HAP-1 (cell line): ENCODE data around the gene TOB1.
"Not testable (repeated sequence)": the region's sequence is repeated elsewhere in the genome, so short reads cannot be mapped to it uniquely, and the experiment has no call there.

Experiments
- DNase-seq, 2 experiments: peaks; one replicate each; pipeline ENCODE4 v3.0.0-alpha.2; 2016 to 2020; ENCODE audit warnings: low spot score in 2 of 2
- H3K27me3 ChIP-seq: fragments of 250-450 bp; sonication (Bioruptor Pico); 2 replicates; pipeline ENCODE4 v1.5.1; 2020; ENCODE audit warnings: low read depth, mild to moderate bottlenecking, moderate library complexity
- H3K36me3 ChIP-seq: fragments of 250-450 bp; sonication (Bioruptor Pico); replicated peaks from 2 replicates; pipeline ENCODE4 v1.5.1; 2020; ENCODE audit warnings: mild to moderate bottlenecking
- H3K4me1 ChIP-seq: fragments of 250-450 bp; sonication (Bioruptor Pico); 2 replicates; pipeline ENCODE4 v1.5.1; 2020; ENCODE audit warnings: mild to moderate bottlenecking
- H3K4me3 ChIP-seq: fragments of 250-450 bp; sonication (Bioruptor Pico); 2 replicates; pipeline ENCODE4 v1.5.1; 2020; ENCODE audit warnings: mild to moderate bottlenecking, moderate library complexity
- H3K9me3 ChIP-seq: fragments of 250-450 bp; sonication (Bioruptor Pico); 2 replicates; pipeline ENCODE4 v1.5.1; 2020; ENCODE audit warnings: mild to moderate bottlenecking, moderate library complexity
- in situ Hi-C: fragments of 300-500 bp; cut with MboI; formaldehyde crosslinking; loops from 3 replicates; pipeline ENCODE4 v1.14.3; 2020; ENCODE audit warnings: low sequenced_read_pairs, inconsistent platforms, mixed read lengths

The TOB1 gene

DNA sequence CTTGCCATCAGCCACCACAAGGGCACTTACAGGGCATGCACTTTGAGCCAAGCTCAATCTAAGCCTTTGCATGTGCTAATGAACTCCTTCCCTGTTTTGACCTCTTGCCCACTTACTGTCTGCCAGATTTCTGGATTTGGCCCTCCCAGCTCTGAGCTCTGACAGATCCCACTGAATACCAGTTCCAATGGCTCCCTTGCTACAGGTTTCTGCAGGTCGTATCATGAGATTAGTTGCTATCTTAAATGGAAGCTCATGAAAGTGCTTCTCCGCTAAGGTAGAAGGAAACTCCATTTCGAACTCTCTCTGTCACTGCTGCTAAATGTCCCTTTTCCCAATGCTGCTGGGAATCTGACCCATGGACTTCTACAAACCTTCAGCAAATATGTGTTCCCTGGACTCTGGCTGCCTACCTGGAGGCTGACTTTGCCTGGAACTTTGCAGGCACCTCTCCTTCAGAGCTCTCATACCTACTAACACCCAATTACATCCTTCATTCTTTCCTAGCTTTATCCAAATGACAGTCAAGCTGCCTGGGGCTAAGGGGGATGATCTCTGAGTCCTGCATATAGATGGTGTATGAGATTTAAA is 23.5 kb upstream of the TOB1 start:
- Histone ChIP-seq H3K9me3 (no peaks in the 10 kb centered on the region), H3K4me3 (no peak overlapping the region), H3K36me3 (no peaks in the 10 kb centered on the region), H3K4me1 (no peaks in the 10 kb centered on the region; the same call in 1 of the 2 replicates), H3K27me3 (no peaks in the 10 kb centered on the region)
- in situ Hi-C loops, result no loop called here
- DNase-seq, result no peak

DNA sequence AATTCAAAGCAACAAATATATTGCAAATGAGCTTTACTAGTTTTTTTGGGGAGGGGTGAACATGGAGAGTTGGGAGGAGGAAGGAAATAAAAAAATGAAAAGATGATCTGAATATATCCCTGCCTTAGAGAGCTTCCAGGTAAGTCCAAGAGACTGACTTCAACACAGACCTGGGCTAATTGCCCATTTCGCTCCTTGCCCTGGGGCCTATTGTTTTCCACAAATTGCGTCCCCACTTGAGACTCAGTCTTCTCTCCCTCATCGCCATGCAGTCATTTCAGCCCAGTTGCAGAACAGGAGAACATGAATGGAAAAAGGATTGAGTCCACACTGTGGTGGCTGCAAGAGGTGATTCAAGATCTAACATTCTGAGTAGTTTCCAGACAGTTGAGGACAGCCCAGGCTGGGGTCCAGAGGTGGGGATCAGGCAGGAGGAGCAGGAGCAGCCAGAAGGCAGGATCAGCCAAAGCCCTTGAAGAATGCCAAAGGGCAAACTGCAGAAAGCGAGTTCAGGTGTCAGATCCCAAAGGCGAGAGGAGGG is 21.6 kb upstream of the TOB1 start:
- Histone ChIP-seq H3K36me3 (no peaks in the 10 kb centered on the region), H3K27me3 (no peaks in the 10 kb centered on the region), H3K9me3 (no peaks in the 10 kb centered on the region), H3K4me3 (no peak overlapping the region), H3K4me1 (no peaks in the 10 kb centered on the region; the same call in 1 of the 2 replicates)
- no peak for DNase-seq
- in situ Hi-C loops, result no loop called here

DNA sequence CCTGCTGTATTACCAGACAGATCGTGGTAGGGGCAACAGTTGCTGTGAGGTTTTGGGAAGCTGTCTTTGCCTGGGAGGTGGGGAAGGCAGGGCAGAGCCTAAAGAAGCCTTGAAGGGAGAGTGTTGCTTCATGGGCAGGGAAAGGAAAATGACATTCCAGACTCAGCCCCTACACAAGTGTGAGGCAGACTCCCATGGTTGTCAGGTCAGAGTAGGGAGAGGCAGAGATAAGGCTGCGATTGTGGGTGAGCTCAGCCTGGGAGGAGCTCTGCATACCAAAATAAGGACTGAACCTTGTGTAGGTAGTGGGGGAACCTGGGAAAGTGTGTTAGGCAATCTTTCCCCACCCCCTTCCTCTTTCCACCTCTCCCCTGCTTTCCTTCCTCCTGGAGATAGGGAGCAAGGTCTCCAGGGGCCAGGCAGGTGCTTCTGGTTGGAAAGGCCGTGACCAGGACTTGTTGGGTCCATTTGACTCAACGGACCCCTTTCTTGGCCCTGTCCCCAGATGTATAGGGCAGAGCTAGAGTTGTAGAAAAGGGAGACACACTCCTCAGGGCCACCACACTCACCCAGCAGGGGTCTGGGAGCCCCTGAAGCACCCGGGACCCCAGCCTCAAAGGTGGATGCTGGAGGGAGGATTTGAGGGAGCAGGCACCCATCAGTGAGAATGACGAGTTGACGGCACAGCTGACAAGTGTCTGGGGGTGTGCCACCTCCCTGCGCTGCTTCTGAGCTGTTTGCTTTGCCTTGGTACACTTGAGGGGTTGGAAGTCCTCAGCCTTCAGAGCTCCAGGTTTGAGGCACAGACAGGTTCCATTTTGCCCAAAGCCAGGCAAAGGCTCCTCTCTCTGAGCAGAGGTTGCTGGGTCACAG is 18.5 kb upstream of the TOB1 start:
- no peak for DNase-seq
- 0 out of 2 replicates have a peak, but pooled peaks cover 3% of the 10 kb centered on the region for H3K9me3 ChIP-seq
- no peaks in the 10 kb centered on the region for H3K36me3 ChIP-seq
- no peak overlapping the region for H3K4me3 ChIP-seq
- H3K4me1 ChIP-seq, result no peaks in the 10 kb centered on the region; the same call in 1 of the 2 replicates
- in situ Hi-C loops, result no loop called here
- no peaks in the 10 kb centered on the region for H3K27me3 ChIP-seq

DNA sequence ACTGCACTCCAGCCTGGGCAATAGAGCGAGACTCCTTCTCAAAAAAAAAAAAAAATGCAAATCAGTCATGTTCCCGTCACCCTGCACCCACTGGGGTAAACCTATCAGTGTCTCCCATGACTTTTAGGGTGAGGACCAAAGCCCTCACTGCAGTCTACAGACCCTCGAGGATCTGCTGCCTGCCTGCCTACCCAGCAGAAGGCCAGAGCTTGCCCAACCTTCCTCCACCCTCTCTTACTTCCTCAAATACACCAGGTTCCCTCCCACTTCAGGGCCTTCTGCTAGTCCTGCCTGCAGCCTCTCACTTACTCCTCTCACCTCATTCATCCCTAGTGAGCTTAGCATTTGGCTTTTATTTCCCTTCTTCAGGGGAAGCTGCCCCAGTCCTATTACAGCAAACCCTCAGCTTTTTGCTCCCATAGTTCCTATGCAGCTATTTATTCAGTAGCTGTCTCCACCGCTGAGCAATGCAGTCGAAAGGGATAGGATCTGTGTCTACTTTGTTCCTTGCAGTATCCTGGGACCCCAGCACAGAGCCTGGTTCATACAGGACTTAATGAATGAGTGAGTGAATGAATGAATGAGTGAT is 17.8 kb upstream of the TOB1 start:
- Histone ChIP-seq H3K4me3 (no peak overlapping the region), H3K27me3 (0 out of 2 replicates have a peak, but pooled peaks cover 2% of the 10 kb centered on the region), H3K9me3 (0 out of 2 replicates have a peak, but pooled peaks cover 3% of the 10 kb centered on the region), H3K36me3 (no peaks in the 10 kb centered on the region), H3K4me1 (no peaks in the 10 kb centered on the region)
- DNase-seq, result no peak
- in situ Hi-C loops, result no loop called here

DNA sequence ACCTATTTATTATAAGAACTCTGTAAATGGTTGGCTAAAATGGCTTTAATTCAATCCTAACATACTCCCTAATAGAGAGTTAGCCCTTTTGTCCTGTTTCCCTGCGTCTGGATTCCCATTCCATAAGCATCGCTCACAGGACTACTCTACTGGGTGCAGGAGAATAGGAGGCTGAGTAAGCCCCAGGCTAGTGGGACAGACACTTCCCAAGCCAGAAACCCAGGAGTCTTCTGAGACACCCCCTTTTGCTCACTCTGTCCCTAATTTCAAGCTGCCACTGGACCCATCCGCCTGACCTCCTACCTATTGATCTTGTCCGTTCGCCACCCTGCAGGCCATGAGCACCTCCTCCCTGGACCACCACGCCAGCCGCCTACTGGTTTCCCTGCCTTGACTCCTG is 16.7 kb upstream of the TOB1 start:
- in situ Hi-C loops, result no loop called here
- DNase-seq, result no peak
- H3K4me1 ChIP-seq, result no peaks in the 10 kb centered on the region

DNA sequence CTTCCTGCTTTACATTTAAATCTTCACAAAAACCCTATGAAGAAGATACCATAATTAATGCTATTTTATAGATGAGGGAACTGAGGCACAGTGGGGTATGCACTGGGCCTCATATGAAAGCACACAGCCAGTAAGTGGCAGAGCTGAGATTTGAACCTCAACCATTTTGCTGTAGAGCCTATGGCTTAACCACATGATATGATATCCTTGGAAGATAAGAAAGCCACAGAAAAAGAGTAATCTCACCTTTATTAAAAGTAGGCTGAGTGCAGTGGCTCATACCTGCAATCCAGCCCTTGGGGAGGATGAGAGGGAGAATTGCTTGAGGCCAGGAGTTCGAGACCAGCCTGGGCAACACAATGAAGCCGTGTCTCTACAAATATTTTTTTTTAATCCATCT is 15.0 kb upstream of the TOB1 start:
- no peaks in the 10 kb centered on the region for H3K4me1 ChIP-seq
- in situ Hi-C loops, result no loop called here
- no peak for DNase-seq
- H3K9me3 ChIP-seq, result 0 out of 2 replicates have a peak, but pooled peaks cover 3% of the 10 kb centered on the region
- 0 out of 2 replicates have a peak, but pooled peaks cover 2% of the 10 kb centered on the region for H3K27me3 ChIP-seq
- H3K4me3 ChIP-seq, result no peak overlapping the region
- H3K36me3 ChIP-seq, result no peaks in the 10 kb centered on the region

More for the DNA sequence above, 16.7 kb upstream of the TOB1 start:
- Histone ChIP-seq H3K27me3 (0 out of 2 replicates have a peak, but pooled peaks cover 2% of the 10 kb centered on the region), H3K9me3 (0 out of 2 replicates have a peak, but pooled peaks cover 3% of the 10 kb centered on the region), H3K36me3 (no peaks in the 10 kb centered on the region), H3K4me3 (no peak overlapping the region)

DNA sequence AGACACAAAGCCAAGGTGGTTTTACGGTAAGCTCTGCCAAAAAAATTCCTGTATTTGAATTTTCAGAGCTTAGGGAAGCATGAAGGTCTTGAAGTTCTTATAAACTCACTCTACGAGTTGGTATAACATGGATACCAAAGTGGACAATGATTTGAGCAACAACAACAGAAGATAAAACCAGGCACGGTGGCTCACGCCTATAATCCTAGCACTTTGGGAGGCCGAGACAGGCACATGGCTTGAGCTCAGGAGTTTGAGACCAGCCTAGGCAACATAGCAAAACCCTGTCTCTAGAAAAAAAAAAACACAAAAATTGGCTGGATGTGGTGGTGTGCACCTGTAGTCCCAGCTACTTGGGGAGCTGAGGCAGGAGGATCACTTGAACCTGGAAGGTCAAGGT is 12.9 kb upstream of the TOB1 start:
- Histone ChIP-seq H3K27me3 (peaks cover 2% of the 10 kb centered on the region; the same call in 1 of the 2 replicates), H3K36me3 (no peaks in the 10 kb centered on the region), H3K4me3 (no peak overlapping the region), H3K9me3 (0 out of 2 replicates have a peak, but pooled peaks cover 3% of the 10 kb centered on the region), H3K4me1 (no peaks in the 10 kb centered on the region)
- DNase-seq, result no peak
- in situ Hi-C loops, result no loop called here

DNA sequence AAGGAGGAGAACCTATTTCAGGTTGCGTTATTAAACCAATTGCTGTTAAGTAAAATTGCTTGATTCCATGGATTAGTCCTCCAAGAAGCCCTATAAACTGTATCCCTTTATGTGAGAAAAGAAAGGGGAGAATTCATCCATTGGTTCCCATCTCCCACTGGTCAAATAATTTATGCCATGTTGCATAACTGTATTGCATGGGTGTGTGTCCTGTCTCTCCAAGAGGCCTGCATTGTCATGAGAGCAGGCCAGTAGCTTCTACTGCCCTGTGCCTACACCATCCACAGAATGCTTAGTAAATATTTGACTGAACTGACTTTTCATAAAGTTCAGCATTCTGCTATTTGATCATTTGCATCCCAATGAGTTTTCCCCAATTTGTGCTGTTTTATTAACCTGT is 11.7 kb upstream of the TOB1 start:
- DNase-seq, result no peak
- no peak overlapping the region for H3K4me3 ChIP-seq
- in situ Hi-C loops, result no loop called here
- H3K36me3 ChIP-seq, result no peaks in the 10 kb centered on the region
- 0 out of 2 replicates have a peak, but pooled peaks cover 3% of the 10 kb centered on the region for H3K9me3 ChIP-seq
- peaks cover 4% of the 10 kb centered on the region for H3K27me3 ChIP-seq
- H3K4me1 ChIP-seq, result no peaks in the 10 kb centered on the region

DNA sequence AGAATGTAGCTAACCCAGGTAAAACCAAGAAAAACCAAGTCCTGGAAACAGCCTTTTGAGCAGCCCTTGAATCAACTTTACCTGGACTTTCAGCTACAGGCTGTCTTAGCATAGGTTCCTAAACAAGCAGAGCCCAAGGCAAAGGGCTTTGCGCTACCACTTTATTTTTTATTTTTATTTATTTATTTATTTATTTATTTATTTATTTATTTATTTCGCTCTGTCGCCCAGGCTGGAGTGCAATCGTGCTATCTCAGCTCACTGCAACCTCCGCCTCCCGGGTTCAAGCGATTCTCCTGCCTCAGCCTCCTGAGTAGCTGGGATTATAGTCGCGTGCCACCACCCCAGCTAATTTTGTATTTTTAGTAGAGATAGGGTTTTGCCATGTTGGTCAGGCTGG is 10.9 kb upstream of the TOB1 start:
- H3K36me3 ChIP-seq, in situ Hi-C loops, H3K9me3 ChIP-seq, H3K4me3 ChIP-seq, H3K4me1 ChIP-seq, DNase-seq, H3K27me3 ChIP-seq: not testable (repeated sequence)

DNA sequence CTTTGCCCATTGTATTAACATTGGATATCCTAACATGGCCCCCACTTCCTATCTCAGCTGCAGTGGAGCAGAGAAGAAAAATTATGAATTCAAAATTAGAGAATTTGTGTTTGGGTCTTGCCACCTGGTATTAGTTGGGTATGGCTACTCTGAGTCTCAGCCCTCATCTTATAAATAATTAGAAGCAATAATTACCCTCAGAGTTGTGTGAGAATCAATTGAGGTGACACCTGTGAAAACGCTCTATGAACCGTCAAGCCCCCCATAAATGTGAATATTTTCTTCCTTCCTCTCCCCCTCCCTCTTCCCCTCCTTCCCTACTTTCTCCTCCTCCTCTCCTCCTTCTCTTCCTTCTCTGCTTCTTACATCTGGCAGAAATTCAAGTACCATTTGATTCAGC is 8.9 kb upstream of the TOB1 start:
- DNase-seq, result no peak
- Histone ChIP-seq H3K4me3 (no peak overlapping the region), H3K4me1 (no peaks in the 10 kb centered on the region), H3K9me3 (0 out of 2 replicates have a peak, but pooled peaks cover 2% of the 10 kb centered on the region), H3K27me3 (peaks cover 4% of the 10 kb centered on the region), H3K36me3 (no peaks in the 10 kb centered on the region)
- in situ Hi-C loops, result no loop called here

DNA sequence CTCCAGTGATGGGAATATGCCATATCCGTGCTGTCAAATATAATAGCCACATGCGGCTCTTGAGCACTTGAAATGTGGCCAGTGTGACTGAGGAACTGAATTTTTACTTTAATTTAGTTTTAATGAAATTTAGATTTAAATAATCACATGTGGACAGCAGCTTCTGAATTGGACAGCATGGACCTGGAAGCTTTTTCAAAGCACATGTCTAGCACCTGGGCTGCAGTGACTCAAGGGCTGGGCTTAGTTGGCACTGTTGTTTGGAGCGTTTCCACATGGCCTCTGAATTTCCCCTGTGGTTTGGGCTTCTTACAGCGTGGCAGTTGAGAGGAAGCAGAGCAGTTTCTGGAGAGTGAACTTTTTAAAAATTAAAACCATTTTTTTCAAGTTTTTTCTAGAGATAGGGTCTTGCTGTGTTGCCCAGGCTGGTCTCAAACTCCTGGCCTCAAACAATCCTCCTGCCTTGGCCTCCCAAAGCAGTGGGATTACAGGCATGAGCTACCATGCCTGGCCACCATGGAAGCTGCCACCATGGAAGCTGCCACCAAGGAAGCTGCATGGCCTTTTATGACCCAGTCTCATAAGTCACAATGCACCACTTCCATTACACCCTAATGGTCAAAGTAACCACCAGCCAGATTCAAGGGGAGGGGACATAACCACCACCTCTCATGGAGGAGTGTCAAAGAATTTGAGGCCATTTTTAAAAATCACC is 6.7 kb upstream of the TOB1 start:
- H3K36me3 ChIP-seq, result no peaks in the 10 kb centered on the region
- no peak for DNase-seq
- in situ Hi-C loops, result no loop called here
- no peak overlapping the region for H3K4me3 ChIP-seq
- no peaks in the 10 kb centered on the region for H3K9me3 ChIP-seq
- H3K4me1 ChIP-seq, result peaks cover 6% of the 10 kb centered on the region
- peaks cover 2% of the 10 kb centered on the region for H3K27me3 ChIP-seq

DNA sequence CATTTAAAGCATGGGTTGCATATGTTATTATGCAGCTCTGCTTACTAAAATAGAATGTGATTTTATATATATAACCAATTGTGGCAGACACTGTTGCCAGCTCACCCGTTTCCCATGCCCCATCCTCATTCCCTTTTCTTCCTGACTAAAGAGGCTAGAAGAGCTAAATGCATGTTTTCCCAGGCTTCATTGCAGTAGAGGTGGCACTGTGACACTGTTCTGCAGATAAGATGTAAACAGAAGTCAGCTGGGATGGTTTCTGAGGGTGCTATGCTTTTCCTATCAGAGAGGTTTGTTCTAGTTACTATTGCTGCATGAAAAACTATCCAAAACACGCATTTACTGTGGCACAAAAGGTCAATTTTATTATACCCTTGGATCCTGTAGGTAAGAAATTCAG is 5.7 kb upstream of the TOB1 start:
- no peak overlapping the region for H3K4me3 ChIP-seq
- in situ Hi-C loops, result no loop called here
- H3K9me3 ChIP-seq, result no peaks in the 10 kb centered on the region
- H3K4me1 ChIP-seq, result peaks cover 6% of the 10 kb centered on the region
- no peak for DNase-seq
- H3K27me3 ChIP-seq, result peaks cover 2% of the 10 kb centered on the region
- no peaks in the 10 kb centered on the region for H3K36me3 ChIP-seq

DNA sequence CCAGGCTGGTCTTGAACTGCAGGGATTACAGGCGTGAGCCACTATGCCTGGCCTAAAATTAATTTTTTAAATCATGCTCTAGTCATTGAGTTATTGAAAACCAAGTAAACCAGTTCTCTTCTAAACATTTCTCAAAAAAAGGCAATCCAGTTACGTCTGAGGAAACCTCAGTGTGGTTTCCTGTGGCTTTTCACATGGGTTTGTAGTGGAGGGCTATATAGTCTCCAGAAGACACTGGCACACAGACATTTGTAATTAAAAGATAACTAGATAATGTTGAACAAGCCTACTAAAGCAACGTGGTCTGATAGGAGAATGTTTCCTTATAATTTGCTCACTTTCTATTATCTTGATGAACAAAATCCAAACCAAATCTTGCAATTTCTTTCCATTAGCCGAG is 5.2 kb upstream of the TOB1 start:
- Histone ChIP-seq H3K27me3 (peaks cover 2% of the 10 kb centered on the region), H3K9me3 (no peaks in the 10 kb centered on the region), H3K36me3 (no peaks in the 10 kb centered on the region), H3K4me1 (peaks cover 6% of the 10 kb centered on the region), H3K4me3 (no peak overlapping the region)
- in situ Hi-C loops, result no loop called here
- no peak for DNase-seq
